GM19468 (cell line): ENCODE data around the gene BICRA.
"Not testable (repeated sequence)": the region's sequence is repeated elsewhere in the genome, so short reads cannot be mapped to it uniquely, and the experiment has no call there.

Experiments
- ATAC-seq: cut with Tn5 transposase; IDR thresholded peaks from one replicate; pipeline ENCODE4 v1.9.1; 2021; ENCODE audit warnings: mild to moderate bottlenecking, moderate library complexity, moderate number of reproducible peaks; ENCODE audit not compliant: unreplicated experiment; ENCODE audit errors: extremely low read depth

The BICRA gene

GRCh38 chr19:47608969-47609905 lies at the start of gene BICRA:
Gene BICRA, plus strand, starts transcription at chr19:47609134. Its CDS starts 64,441 bp downstream, at chr19:47673575.
- peak; percentile 9 for ATAC-seq

GRCh38 chr19:47560999-47561398 lies 47.9 kb upstream of the BICRA start:
- ATAC-seq = no peak

- no peak for ATAC-seq
Observed at GRCh38 chr19:47561440-47562057, 47.4 kb upstream of the BICRA start.

- ATAC-seq = no peak
Observed at GRCh38 chr19:47564081-47564480, 44.9 kb upstream of the BICRA start.

GRCh38 chr19:47569331-47569730 lies 39.6 kb upstream of the BICRA start:
- ATAC-seq = no peak

GRCh38 chr19:47572635-47573034 lies 36.3 kb upstream of the BICRA start:
- no peak for ATAC-seq

GRCh38 chr19:47573071-47574026 lies 35.6 kb upstream of the BICRA start, which contains the start of gene ZNF541:
Gene ZNF541, minus strand, starts transcription at chr19:47573148. Its CDS starts 17,292 bp downstream, at chr19:47555856.
- ATAC-seq = no peak

- no peak for ATAC-seq
Observed at GRCh38 chr19:47580397-47580796, 28.5 kb upstream of the BICRA start.

DNA sequence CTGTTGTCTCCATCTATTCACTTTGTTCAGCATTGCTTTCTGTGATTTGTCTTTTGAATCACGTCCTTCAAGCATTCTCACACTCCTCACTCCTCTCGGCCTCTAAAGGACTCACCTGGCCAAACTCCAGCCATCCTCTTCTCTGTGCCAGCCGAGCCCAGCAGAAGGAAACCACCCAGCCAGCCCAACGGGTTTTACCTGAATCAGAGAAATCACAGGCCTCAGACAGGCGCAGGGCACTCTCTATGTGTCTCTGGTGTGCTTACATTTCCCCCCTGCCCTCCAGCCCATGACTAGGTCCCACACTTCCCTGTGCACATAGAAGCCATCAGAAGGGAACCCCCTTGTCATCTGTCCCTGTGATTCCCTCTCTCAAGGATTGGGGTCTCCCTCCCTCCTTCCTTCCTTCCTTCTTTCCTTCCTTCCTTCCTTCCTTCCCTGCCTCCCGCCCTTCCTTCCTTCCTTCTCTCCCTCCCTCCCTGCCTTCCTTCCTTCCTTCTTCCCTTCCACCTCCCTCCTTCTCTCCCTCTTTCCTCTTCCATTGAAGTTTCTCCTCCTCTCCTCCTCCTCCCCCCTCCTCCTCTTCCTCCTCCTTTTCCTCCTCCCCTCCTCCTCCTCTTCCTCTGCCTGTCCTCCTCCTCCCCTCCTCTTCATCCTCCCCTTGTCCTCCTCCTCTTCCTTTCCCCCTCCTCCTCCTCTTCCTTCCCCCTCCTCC lies 27.2 kb upstream of the BICRA start:
- ATAC-seq = no peak

GRCh38 chr19:47582320-47582909 lies 26.5 kb upstream of the BICRA start:
- no peak for ATAC-seq

- not testable (repeated sequence) for ATAC-seq
Observed at GRCh38 chr19:47583161-47583560, 25.8 kb upstream of the BICRA start.

GRCh38 chr19:47587295-47587694 lies 21.6 kb upstream of the BICRA start:
- ATAC-seq = no peak

DNA sequence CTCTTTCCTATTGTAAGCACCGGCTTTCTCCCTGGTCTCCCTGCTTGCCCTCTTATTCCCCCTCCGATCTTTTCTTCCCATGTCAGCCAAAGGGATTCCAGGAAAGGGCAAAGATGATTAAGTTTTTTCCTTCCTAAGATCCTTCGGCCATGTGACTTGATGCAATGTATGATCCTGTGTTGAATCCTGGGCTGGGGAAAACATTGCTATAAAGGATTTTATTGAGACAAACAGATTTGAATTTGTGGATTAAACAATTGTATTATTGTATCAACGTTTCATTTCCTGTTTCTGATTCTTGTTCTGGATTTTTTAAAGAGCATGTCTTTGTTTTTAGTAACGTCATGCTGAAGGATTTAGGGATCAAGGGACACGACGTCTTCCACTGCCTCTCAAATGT lies 19.1 kb upstream of the BICRA start:
- no peak for ATAC-seq

DNA sequence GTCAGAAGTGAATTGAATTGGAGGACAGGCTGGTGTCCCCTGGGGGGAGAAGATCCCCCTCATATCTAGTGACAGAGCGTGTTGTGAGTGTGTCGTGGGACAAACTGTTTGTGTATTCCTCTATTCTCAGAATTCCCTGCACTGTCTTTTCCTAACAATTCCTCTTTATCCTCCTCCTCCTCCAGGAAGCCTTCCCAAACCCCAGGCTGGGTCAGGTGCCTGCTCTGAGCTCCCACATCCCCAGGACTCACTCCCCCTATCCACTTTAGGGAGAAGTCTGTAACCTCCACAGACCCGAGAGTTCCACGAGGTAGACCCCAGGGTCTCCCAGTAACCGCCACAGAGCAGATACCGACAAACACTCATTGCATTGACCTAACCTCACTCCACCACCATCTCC lies 15.1 kb upstream of the BICRA start:
- no peak for ATAC-seq

GRCh38 chr19:47595944-47596343 lies 13.0 kb upstream of the BICRA start:
- no peak for ATAC-seq

GRCh38 chr19:47598407-47599349 lies 10.3 kb upstream of the BICRA start:
- no peak for ATAC-seq

- not testable (repeated sequence) for ATAC-seq
Observed at GRCh38 chr19:47599671-47600245, 9.2 kb upstream of the BICRA start.
